NCI-H1694 treated with DMSO at 0.1 percent for 48 hours (cell line): Measurements from ENCODE around the gene OSTC.

Experiments
- DNase-seq: peaks from one replicate; lab custom pipeline; 2025; lab: John Stamatoyannopoulos, UW

OSTC gene

GRCh38 chr4:108716340-108716739 is 65.9 kb downstream of the OSTC start:
- no peak for DNase-seq

GRCh38 chr4:108717386-108717785 is 67.0 kb downstream of the OSTC start:
- no peak for DNase-seq
